ENCODE data around the gene ZNF831.

The ZNF831 gene

DNA sequence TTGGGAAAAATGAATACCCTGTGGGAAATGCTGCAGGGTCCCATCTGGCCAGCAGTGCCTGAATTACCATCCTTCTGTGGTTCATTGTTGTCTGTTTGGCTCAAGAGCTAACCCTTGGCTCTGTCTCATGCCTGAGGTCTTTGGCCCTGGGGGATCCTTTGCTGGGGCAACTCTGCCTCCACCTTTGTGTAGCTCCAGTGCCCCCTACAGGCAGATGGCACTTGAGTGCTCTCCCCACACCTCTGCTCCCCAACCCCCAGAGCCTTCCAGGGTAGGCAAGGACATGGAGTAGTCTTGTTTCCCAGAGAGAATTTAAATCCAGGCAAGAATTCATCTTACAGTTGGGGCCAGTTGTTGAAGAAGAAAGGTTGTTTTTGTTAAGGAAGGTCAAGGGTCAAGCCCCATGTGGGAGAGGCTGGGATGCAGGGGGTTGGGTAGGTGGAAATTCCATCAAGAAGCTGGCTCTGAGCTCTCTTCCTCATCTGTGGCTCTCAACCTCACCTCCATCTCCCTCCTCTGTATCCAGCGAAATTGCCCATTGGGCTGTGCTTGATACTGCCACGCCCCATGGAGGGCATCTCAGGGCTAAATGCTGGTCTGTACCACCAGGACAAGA is 44.2 kb downstream of the ZNF831 start:
- DNase-seq (ENCODE audit: insufficient read length, low spot score), result peak; percentile 83
- peak; percentile 69 for FAIRE-seq

DNA sequence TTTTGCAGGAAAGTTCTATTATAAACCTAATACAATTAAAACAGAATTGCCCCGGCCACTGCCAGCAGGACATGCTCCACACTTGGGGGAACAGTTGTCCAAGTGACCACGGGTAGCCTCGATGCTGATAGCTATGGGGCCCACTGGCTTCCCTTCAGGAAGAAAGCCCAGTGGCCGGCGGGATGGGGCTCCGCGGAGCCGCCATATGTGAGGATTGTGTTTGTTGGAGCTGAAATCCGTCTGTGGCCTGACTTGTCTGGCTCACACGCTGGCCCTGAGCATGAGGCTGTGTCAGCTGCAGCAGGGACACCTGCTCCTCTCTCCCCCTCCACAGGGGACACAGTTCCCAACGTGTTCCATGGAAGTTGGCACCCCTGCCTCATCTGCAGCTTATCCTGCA is 46.6 kb downstream of the ZNF831 start:
- no peak for FAIRE-seq
- DNase-seq (ENCODE audit: insufficient read length, low spot score), result no peak

DNA sequence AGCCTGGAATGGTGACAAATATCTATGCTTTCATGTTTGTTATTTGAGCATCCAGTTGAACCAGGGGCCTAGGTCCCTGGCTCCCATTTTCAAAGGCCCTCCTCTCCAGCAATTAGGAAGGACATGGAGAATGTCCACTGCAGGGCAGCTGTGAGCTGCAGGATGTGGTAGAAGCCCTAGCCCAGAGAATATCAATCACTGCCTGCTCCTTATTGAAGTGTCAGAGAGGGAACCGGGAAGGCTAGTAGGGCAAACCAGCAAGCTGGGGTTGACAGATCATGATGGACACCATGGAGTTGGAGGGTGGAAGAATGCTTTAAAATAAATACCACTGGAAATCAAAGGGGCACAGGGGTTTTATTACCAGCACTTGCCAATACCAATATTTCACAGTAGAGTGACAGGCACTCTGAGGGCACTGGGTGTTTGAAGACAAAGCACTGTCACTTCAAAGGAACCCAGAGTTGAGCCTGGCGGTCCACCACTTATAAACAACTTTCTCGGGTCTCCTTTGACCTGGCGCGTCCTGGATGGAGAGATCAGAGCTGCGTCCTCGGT is 47.7 kb downstream of the ZNF831 start:
- DNase-seq (ENCODE audit: insufficient read length, low spot score), result no peak
- FAIRE-seq, result no peak

DNA sequence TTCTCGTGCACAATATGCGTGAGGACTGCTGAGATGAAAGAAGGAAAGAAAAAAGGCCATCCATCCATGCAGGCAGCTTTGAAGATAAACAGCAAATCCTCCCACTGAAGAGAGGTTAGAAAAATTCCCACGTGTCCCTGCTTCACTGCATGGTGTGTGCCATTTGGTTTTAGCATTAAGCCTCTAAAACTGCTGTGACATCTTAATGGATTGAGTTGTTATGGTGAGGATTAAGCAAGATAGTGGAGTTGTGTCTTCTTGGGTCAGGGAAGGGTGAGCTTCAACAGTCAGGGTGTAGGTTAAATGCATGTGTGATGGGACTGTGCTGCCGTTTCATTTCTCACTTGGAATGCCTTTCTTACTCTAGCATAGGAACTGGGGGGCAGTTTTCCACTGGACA is 50.5 kb downstream of the ZNF831 start:
- FAIRE-seq (no peak), DNase-seq (ENCODE audit: insufficient read length, low spot score) (no peak)

DNA sequence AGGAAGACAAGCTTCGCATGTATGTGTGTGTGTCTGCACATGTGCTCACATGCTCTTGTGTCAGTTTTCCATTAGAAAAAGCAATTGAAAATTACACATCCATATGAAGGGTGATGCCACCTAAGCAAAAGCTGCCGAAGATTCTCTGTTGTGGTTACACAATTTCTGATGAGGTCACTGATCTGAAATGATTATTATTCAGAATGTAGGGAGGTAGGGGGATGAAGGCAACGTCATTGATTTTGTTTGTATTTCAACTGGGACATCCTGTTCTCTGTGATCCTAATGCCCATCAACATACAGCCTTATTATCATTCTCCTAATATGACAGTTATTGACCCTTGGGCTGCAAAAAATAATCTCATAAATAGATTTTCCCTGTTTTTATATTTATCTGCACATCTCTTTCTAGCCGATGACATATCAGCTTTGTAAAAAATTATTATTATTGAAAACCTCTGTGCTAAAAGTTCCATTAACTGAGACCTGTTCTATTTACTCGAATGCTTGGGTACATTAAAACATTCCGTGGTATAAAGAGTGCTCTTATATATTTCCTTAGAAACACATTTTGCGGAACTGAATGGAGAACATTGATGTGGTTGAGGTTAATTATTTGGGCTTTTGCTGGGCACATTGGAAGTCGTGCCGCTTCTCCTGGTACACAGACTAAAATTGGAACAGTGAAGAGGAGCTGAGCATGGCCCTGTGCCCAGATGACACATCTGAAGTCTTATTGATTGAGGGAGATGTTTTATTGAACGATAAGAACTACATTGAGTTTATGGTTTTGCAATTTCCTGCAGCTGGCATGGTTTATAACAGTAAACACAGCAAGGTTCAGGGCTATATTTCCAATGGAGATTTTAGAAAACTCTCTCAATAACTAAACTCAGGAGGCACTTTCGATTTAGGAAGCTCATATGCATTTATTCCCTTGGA is 51.3 kb downstream of the ZNF831 start:
- DNase-seq (ENCODE audit: insufficient read length, low spot score), result no peak
- no peak for FAIRE-seq

DNA sequence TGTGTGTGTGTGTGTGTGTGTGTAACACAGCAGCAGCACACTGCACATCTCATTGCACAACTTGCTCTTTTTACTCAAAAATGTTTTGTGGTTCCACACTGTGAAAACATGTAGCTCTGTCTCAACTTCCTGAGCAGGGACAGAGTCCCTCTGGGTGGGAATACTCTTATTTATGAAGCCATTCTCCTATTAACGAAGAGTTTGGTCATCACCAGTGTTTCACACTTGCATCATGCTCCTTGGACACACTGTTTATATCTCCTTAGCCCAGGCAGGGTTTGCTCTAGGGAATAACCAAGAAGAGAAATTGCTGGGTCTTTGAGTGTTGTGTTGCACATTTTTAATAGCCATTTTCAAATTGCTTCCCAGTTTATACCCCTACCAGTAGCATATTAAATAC is 53.6 kb downstream of the ZNF831 start:
- FAIRE-seq, result no peak
- no peak for DNase-seq (ENCODE audit: insufficient read length, low spot score)

DNA sequence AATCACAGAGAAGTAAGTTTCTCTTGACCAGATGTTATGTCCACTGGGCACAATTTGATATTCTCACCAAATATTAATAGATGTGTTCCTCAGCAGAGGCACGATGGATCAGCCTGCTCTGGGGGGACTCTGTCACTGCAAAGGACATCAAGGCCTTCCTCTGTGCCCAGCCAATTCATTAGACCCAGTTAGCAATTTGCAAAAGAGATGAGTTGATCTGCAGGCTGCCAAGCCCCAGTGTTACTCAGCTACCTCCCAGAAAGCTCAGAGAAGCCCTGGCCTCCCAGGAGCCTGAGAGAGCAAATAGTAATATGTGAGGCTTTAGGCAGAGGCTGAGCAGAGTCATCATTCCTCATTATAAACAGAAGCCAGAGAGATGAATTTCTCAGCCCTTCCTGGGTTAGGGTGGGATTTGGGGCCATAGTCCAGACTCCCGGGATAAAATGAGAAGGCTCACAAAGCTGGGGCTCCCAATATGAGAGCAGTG is 54.2 kb downstream of the ZNF831 start:
- DNase-seq (ENCODE audit: insufficient read length, low spot score) (no peak), FAIRE-seq (no peak)

DNA sequence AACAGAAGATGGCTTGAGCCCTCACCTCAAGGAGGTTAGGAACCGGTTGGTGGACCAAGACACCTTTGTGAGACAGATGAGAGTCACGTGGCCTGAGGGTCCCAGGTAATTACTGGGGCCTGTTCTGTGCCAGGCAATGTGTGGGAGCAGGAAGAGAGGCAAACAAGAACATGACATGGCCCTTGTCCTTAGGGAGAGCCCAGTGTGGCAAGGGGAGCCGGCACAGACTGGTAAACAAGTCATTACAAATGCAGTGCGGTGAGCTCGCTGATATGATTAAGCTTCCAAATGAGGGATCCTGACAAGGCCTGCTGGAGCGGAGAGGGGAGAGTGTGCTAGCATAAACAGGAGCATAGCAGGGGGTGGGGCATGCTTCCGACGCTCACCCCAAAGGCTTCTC is 55.6 kb downstream of the ZNF831 start:
- DNase-seq (ENCODE audit: insufficient read length, low spot score) (no peak), FAIRE-seq (no peak)

DNA sequence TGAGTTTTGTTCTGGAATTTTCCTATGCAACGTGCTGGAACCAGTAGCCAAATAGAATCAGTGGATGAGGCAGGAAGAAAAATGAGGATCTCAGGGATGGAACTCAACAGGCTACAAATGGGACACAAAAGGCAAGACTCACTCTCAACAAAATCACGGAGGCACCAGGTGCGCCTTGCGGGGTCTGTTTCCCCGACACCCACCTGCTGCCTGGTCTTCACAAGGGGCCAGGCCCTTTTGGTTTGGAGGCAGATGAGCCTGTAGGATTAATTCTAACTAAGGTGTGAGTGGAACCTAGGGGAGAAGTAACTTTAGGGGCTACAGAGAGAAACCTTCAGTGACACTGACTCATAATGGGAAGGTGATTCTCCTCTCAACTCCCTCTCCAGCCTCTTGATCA is 56.5 kb downstream of the ZNF831 start:
- no peak for FAIRE-seq
- no peak for DNase-seq (ENCODE audit: insufficient read length, low spot score)

DNA sequence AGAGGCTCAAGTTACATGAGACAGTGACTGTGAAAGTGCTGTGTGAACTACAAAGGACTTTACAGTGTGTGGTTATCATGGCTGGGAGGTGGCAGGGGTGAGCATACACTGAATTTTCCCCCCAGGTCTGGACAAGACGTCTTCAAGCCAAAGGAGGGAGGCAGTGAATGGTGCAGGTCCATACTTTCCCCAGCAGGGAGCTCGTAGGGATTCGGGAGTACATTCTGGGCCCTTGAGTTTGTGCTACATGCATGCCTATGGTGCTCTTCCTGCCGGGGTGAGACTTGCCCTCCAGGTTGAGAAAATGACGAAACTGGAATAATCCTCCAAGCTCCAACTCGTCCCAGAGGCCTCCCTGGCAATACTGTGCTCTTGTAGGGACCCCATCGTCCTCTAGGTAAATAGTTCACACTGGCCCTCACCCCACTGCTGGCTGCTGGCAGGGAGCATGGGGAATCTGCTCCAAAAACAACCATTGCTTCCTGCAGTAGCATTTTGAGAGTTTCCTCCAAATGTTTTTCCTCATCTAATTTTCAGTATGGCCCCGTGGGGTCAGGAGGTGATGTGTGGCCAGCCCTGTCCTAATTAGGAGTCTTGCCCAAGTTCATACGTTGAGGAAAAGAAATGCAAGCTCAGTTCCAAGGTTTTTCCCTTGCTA is 57.6 kb downstream of the ZNF831 start:
- FAIRE-seq (no peak), DNase-seq (ENCODE audit: insufficient read length, low spot score) (no peak)

DNA sequence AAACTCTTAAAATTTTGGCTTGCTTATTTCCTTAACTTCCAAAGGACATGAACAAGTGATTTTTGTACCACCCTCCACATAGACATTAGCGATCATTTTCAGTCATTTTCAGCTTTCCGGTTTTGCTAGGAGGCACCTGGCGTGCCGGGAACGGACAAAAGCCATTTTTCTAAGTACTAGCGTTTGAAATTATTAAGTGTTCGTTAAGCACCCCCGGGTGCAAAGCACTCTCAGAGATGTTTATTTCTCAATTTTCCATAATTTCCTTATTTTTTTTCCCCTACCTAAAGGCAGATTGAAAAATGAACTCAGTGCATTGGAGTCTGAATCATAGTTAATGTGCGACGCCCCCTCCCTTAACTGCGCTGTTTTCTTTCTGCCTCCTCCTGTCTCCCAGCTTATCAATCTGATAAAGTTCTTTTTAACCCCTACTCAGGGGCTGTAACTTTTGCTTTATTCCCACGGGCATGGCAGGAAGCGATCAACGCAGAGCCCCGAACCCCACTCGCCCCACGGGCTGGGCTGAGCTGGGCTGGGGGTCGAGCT is 58.2 kb downstream of the ZNF831 start:
- no peak for DNase-seq (ENCODE audit: insufficient read length, low spot score)
- no peak for FAIRE-seq

DNA sequence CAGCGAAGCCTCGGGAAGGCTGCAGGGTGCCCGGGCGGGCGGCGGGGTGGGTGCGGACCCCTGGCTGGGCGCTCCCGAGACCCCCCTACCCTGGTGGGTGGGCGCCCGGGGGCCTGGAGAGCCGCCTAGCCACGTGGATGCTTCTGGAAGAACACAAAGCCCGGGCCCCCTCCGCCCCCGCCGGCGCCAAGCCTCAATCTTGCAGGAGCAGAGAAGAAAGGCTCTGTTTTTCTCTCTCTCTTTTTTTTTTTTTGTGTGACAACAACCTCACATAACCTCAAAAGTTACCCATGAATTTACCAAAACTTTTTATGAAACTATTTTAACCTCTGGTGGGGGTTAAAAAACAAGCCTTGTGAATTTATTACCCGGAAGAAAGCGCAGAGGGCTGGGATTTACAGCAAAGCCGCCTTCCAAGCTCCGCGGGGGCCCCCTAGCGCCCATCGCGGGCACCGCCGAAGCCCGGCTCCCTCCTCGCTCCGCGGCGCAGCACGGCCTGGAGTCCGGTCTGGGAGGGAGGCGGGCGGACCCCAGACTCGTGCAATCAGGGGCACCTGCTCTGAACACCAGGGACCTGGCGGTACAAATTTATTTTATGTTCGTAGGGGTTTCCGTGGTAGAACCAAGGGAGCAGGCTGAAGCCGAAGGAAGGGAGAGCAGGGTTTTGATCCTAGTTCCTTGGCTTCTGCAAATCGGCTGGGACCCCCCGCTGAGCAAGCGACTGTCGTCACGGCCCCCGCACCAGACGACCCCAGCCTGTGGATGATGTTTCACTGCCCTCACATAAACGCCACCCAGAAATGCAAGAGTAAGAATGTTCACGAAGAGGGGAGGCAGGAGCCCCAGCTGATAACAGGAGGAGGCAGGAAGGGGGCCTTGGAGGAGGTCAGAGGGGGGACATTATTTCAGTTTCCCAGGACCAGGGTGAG is 58.9 kb downstream of the ZNF831 start:
- FAIRE-seq, result peak; percentile 8
- DNase-seq (ENCODE audit: insufficient read length, low spot score), result peak; percentile 81

DNA sequence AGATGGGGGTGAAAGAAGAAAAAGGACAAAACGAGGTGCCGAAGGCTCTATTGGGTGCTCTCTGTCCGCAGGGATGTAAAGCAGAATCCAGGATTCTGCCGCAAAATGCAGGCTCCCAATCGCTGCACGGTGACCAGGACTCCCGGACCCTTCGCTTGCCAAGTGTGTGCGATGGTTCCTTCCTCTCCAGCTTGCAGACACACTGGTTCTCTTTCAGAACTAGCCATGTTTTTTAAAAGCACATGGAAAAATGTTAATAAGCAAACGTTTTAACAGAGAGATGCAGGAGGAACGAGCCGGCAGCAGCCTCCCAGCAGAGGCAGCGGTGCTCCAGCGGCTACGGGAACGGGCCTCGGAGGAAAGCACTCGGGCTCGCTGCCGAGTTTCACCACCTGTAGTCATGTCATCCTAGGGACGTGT is 59.6 kb downstream of the ZNF831 start:
- FAIRE-seq (no peak), DNase-seq (ENCODE audit: insufficient read length, low spot score) (no peak)

DNA sequence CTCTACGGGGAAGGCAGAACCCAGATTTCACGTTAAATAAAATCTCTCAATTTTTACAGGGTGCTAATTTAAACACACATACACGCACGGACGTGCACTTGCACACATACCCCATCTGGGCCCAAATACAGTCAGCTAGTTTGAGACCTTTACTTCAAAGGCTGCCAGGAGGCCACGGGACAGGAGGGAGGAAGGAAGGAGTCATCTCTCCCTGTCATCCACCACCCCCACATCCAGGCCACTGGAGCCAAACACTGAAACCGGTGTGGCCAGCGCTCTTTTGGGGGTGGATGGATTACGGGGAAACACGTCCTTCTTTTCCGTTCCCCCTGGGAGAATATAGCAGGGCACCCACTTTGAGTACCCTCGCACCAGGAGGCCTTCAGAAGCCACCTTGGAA is 60.1 kb downstream of the ZNF831 start:
- no peak for FAIRE-seq
- DNase-seq (ENCODE audit: insufficient read length, low spot score), result no peak

DNA sequence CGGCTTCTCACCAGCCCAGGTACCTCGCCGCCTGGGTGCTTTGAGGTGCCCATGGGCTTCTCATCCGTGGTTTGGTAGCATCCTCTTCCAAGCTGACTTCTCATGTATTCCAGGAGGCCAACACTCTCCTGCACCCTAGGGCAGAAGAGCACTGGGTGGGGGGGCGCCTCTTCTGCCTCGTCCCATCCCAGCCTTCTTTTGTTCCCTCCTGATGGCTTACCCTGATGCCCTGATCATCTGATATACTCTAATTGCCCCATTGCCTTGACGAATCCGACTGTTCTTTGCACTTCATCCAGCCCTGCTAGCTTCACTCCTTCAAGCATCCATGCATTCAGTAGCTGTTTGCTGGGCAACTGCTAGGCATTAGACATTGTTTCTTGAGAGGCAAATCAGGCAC is 60.6 kb downstream of the ZNF831 start:
- no peak for DNase-seq (ENCODE audit: insufficient read length, low spot score)
- FAIRE-seq, result no peak

DNA sequence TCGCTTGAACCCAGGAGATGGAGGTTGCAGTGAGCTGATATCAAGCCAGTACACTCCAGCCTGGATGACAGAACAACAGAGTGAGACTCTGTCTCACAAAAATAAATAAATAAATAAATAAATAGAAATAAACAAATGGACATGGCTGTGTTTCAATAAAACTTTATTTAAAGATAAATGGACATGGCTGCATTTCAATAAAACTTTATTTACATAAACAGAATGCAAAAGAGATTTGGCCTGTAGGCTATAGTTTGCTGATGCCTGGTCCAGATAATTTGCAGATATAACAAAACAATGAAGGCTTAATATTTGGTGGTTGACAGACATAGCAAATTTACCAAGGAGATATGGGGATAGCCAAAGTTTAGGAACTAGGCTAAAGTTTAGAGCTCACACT is 66.8 kb downstream of the ZNF831 start:
- DNase-seq (ENCODE audit: insufficient read length, low spot score) (no peak), FAIRE-seq (no peak)

DNA sequence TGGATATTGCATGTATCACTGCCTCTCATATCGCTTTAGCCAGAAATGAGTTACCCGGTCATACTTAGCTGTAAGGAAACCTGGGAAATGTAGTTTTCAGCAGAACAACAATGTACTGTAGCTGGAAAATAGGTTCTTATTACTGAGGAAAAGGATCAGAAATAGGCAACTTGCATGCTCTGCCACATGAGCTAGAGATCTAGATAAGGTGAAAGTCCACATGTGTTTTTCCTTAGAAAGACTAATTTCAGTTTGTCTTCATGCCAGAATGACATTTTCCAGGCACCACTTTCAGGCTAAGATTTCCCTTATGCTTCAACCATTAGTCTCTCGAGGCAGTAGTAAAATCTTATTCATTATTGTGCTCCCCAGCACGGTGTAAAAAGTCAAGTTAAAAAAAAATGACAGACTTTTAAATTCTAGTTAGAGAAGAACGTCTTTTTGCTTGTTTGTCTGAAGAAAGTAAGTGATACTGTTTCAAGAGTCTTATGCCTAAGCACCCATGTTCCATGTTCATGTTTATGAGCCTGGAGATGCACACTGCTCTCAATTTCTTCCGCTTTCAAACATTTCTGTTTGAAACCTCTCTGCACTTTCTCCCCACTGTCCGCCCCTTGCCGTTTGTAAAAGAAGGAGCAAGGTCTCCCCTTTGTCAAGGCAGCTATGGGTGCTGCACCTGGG is 67.6 kb downstream of the ZNF831 start:
- no peak for DNase-seq (ENCODE audit: insufficient read length, low spot score)
- FAIRE-seq, result no peak

DNA sequence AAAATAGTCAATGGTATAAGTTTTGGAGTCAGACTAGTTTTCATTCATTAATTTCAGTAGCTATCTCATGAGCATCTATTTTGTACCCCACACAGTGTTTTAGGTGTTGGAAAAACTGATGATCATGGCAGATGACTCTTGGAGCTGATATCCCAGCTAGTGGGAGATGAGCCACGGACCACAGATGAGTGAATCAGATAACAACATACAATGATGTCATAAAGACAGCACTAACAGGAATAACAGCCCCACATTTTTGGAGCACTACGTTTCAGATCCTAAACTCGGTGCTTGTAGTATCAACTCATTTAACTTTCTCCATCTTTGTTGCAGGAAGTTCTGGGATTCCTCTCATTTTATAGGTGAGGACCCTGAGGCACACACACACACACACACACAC is 69.0 kb downstream of the ZNF831 start:
- no peak for FAIRE-seq

DNA sequence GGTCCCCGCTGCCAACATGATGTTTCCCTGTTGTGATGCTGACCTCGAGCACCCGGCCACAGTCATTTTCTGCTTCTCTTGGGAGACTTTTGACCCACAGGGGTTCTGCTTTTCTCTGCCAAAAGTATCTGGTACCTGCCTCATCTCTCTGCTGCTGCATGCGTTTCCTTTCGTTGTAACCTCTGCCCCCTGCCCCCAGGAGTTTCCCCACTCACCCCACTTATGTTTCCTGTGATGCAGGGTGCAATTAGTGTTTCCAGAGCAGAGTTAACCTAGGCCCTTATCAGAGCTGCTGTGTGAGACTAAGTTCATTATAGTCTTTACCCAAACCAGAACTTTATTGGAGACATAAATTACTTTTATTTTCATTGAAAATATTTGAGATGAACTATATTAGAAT is 71.6 kb downstream of the ZNF831 start:
- no peak for FAIRE-seq

More for the DNA sequence above, 69.0 kb downstream of the ZNF831 start:
- no peak for DNase-seq (ENCODE audit: insufficient read length, low spot score)

More for the DNA sequence above, 71.6 kb downstream of the ZNF831 start:
- no peak for DNase-seq (ENCODE audit: insufficient read length, low spot score)

Data from GM19239 (cell line).